K562 (cell line): ENCODE measurements around the gene SAT2. TPM values are rescaled to one million over a fixed set of nuclear protein-coding genes. Genes with fewer than 3 reads are reported as not detected.

Experiments used
- ARHGAP35 ChIP-seq: fragments of 450-650 bp; IDR thresholded peaks from 2 replicates; pipeline ENCODE4 v1.6.1; 2018; ENCODE audit not compliant: partially characterized antibody
- ARID2 ChIP-seq: fragments of 450-650 bp; IDR thresholded peaks from 2 replicates; pipeline ENCODE4 v1.6.1; 2017; ENCODE audit warnings: antibody characterized with exemption, mild to moderate bottlenecking
- ASH1L ChIP-seq: fragments of 450-650 bp; IDR thresholded peaks from 2 replicates; pipeline ENCODE4 v1.6.1; 2018; ENCODE audit warnings: borderline replicate concordance, mild to moderate bottlenecking, low read depth; ENCODE audit not compliant: partially characterized antibody
- BRCA1 ChIP-seq, 2 experiments: fragments of 450-650 bp in 1 of 2; sonication (generic) in 1 of 2; formaldehyde crosslinking in 1 of 2; IDR thresholded peaks; 2 replicates each; pipeline versions ENCODE4 v1.5.0 to v1.6.1; 2017 to 2020; ENCODE audit warnings: mild to moderate bottlenecking in 1 of 2, missing genetic modification reagents in 1 of 2
- CBFB ChIP-seq: sonication (generic); formaldehyde crosslinking; IDR thresholded peaks from 2 replicates; pipeline ENCODE4 v1.4.0; 2020; ENCODE audit warnings: mild to moderate bottlenecking, missing genetic modification reagents
- CEBPG ChIP-seq, 3 experiments: fragments of 200-800 bp in 1 of 3; sonication (Bioruptor generic) in 1 of 3; sonication (generic) in 1 of 3; formaldehyde crosslinking in 1 of 3; IDR thresholded peaks in 2 of 3; conservative IDR thresholded peaks in 1 of 3; 2 replicates each; pipeline versions ENCODE4 v1.6.1 to v1.8.0; 2016 to 2022; ENCODE audit warnings: missing compliant biosample characterization in 2 of 3, missing genetic modification characterization in 2 of 3, mild to moderate bottlenecking in 1 of 3, missing genetic modification reagents in 1 of 3
- CHD4 ChIP-seq: fragments of 200-600 bp; sonication (generic); IDR thresholded peaks from 3 replicates; pipeline ENCODE4 v1.6.1; 2012; ENCODE audit warnings: low read depth, mild to moderate bottlenecking, mixed read lengths, low read length, inconsistent platforms; ENCODE audit not compliant: insufficient read depth, insufficient replicate concordance, poor library complexity, severe bottlenecking
- CTBP1 ChIP-seq: fragments of 450-650 bp; IDR thresholded peaks from 2 replicates; pipeline ENCODE4 v1.6.1; 2016; ENCODE audit warnings: borderline replicate concordance
- CTCF ChIP-seq, 3 experiments: IDR thresholded peaks in 2 of 3; conservative IDR thresholded peaks in 1 of 3; 2 replicates each; pipeline ENCODE4 v1.5.1; 2011 to 2012; ENCODE audit warnings: low read length in 3 of 3, mild to moderate bottlenecking in 3 of 3, control low read depth in 2 of 3, improper control_type of control experiment in 1 of 3, inconsistent platforms in 1 of 3, low read depth in 1 of 3, mixed read lengths in 1 of 3, moderate library complexity in 1 of 3; ENCODE audit not compliant: insufficient read depth in 2 of 3
- ELF2 ChIP-seq: fragments of 250-450 bp; sonication (Bioruptor Pico); IDR thresholded peaks from 2 replicates; pipeline ENCODE4 v1.5.0; 2021; ENCODE audit warnings: mild to moderate bottlenecking
- MYNN ChIP-seq, 2 experiments: sonication (generic); formaldehyde crosslinking in 1 of 2; IDR thresholded peaks; 2 replicates each; pipeline versions ENCODE4 v1.5.0 to v1.6.1; 2016 to 2020; ENCODE audit warnings: antibody characterized with exemption in 1 of 2, missing genetic modification reagents in 1 of 2
- NR2C2 ChIP-seq, 2 experiments: fragments of 200-800 bp in 1 of 2; sonication (Bioruptor generic) in 1 of 2; sonication (generic) in 1 of 2; formaldehyde crosslinking in 1 of 2; IDR thresholded peaks; 2 replicates each; pipeline versions ENCODE4 v1.6.1 to v1.8.0; 2016 to 2022; ENCODE audit warnings: mild to moderate bottlenecking in 1 of 2, missing compliant biosample characterization in 1 of 2, missing genetic modification characterization in 1 of 2, missing genetic modification reagents in 1 of 2
- POLR2AphosphoS2 ChIP-seq: IDR thresholded peaks from 2 replicates; pipeline ENCODE4 v1.6.1; 2012; ENCODE audit warnings: low read length, improper control_type of control experiment
- PRPF4 ChIP-seq: fragments of 200-400 bp; formaldehyde crosslinking; IDR thresholded peaks from one replicate; pipeline ENCODE4 v1.6.1; 2017; ENCODE audit warnings: low read length, low read depth, mild to moderate bottlenecking; ENCODE audit not compliant: insufficient read depth, poor library complexity, severe bottlenecking
- RBM22 ChIP-seq: fragments of 200-400 bp; formaldehyde crosslinking; IDR thresholded peaks from 2 replicates; pipeline ENCODE4 v1.6.1; 2018; ENCODE audit warnings: low read length, low read depth; ENCODE audit not compliant: poor library complexity, severe bottlenecking
- SIX5 ChIP-seq, 2 experiments: IDR thresholded peaks; 2 replicates each; pipeline ENCODE4 v1.6.1; 2011; ENCODE audit warnings: low read length in 2 of 2, borderline replicate concordance in 1 of 2, low read depth in 1 of 2, mild to moderate bottlenecking in 1 of 2, moderate library complexity in 1 of 2; ENCODE audit not compliant: insufficient read depth in 1 of 2
- STAG1 ChIP-seq: sonication (generic); formaldehyde crosslinking; IDR thresholded peaks from 2 replicates; pipeline ENCODE4 v1.5.0; 2020; ENCODE audit warnings: missing genetic modification reagents, borderline replicate concordance
- ZBTB26 ChIP-seq: fragments of 450-650 bp; formaldehyde crosslinking; IDR thresholded peaks from 2 replicates; pipeline ENCODE4 v1.4.0; 2022; ENCODE audit warnings: missing genetic modification characterization
- ZKSCAN8 ChIP-seq: fragments of 200-800 bp; sonication (Bioruptor generic); IDR thresholded peaks from 2 replicates; pipeline ENCODE4 v1.6.1; 2016; ENCODE audit warnings: missing genetic modification characterization, missing compliant biosample characterization
- ZNF263 ChIP-seq: sonication (generic); formaldehyde crosslinking; IDR thresholded peaks from 2 replicates; pipeline ENCODE4 v1.8.0; 2022; ENCODE audit warnings: mild to moderate bottlenecking, missing genetic modification reagents, borderline replicate concordance
- ZNF408 ChIP-seq: fragments of 250-450 bp; sonication (Bioruptor Pico); IDR thresholded peaks from 2 replicates; pipeline ENCODE4 v1.4.0; 2020; ENCODE audit warnings: low read depth, mild to moderate bottlenecking, moderate library complexity
- ZNF583 ChIP-seq: fragments of 250-450 bp; sonication (Bioruptor Pico); IDR thresholded peaks from 2 replicates; pipeline ENCODE4 v1.4.0; 2020
- ZNF696 ChIP-seq: fragments of 250-450 bp; sonication (Bioruptor Pico); conservative IDR thresholded peaks from 2 replicates; pipeline ENCODE4 v1.4.0; 2020; ENCODE audit warnings: mild to moderate bottlenecking, moderate library complexity
- ZZZ3 ChIP-seq: fragments of 450-650 bp; IDR thresholded peaks from 2 replicates; pipeline ENCODE4 v1.6.1; 2016; ENCODE audit warnings: antibody characterized with exemption, mild to moderate bottlenecking, moderate library complexity
- polyA plus RNA-seq, 8 experiments: library from polyadenylated mRNA; depleted of rRNA in 4 of 8; stranded (reverse) in 5 of 8; unstranded in 3 of 8; fragments of >200 nt; fragmentation: Nextera tagmentation in 2 of 8; fragmentation: Illumina TruSeq in 1 of 8; extraction: Ambion mirVana in 2 of 8; extraction: Trizol in 1 of 8; gene quantifications; 2 replicates each; pipeline versions ENCODE4 v1.2.1 to v1.2.3, GENCODE V29; 2011 to 2014; ENCODE audit warnings: inconsistent platforms in 1 of 8, missing spikeins in 1 of 8
- total RNA-seq, 7 experiments: library from RNA; depleted of rRNA in 6 of 7; stranded (reverse); fragments of >200 nt in 6 of 7; fragmentation: Illumina TruSeq in 2 of 7; extraction: Trizol in 2 of 7; gene quantifications; 2 replicates each; pipeline versions ENCODE4 v1.2.1 to v1.2.3, GENCODE V29; 2011 to 2021; ENCODE audit warnings: low replicate concordance in 1 of 7

The SAT2 gene
- total and polyA plus RNA-seq, 9 of the 15 experiments (the other 6 are each of a cell fraction or from before 2014, with no cell fraction given) = 2.0 to 8.0 (median 5.3) TPM

- no peak for TF ChIP-seq NR2C2 (CRISPR knock-in tag; IDR thresholded peaks at IDR 0.05)
- TF ChIP-seq NR2C2 (tag; IDR thresholded peaks at IDR 0.05) = 0 out of 2 replicates have a peak, but pooled peaks have one; percentile 26
- TF ChIP-seq SIX5 (IDR thresholded peaks at IDR 0.05; ENCODE audit: borderline replicate concordance in 1 of 2, insufficient read depth in 1 of 2, low read depth in 1 of 2, low read length in 2 of 2) = no peak
- TF ChIP-seq BRCA1 (IDR thresholded peaks at IDR 0.05) = no peak
- no peak for TF ChIP-seq BRCA1 (CRISPR knock-in tag; IDR thresholded peaks at IDR 0.05)
- TF ChIP-seq CBFB (CRISPR knock-in tag) = no peak
- TF ChIP-seq ZNF263 (CRISPR knock-in tag) = no peak
- 0 out of 2 replicates have a peak, but pooled peaks have one; percentile 33 for TF ChIP-seq ZNF583 (CRISPR knock-in tag)
- TF ChIP-seq POLR2AphosphoS2 = no peak
- no peak for TF ChIP-seq ASH1L
- TF ChIP-seq CTBP1 = peak; percentile 39; the same call in 1 of the 2 replicates
- TF ChIP-seq RBM22 = no peak
- no peak for TF ChIP-seq ZZZ3
- no peak for TF ChIP-seq CHD4
- TF ChIP-seq ARID2 = no peak
- no peak for TF ChIP-seq ZNF696 (CRISPR knock-in tag)
- TF ChIP-seq MYNN (IDR thresholded peaks at IDR 0.05) = no peak
- no peak for TF ChIP-seq MYNN (CRISPR knock-in tag; IDR thresholded peaks at IDR 0.05)
- no peak for TF ChIP-seq ELF2
- no peak for TF ChIP-seq ZBTB26
- TF ChIP-seq PRPF4 = no peak
- TF ChIP-seq ARHGAP35 = no peak
- TF ChIP-seq ZNF408 (CRISPR knock-in tag) = no peak
- TF ChIP-seq CEBPG (CRISPR knock-in tag; IDR thresholded peaks at IDR 0.05) = no peak
- TF ChIP-seq CEBPG (tag; conservative IDR thresholded peaks at IDR 0.05 in 1 of 2, IDR thresholded peaks at IDR 0.05 in 1 of 2) = no peak
- no peak for TF ChIP-seq ZKSCAN8 (CRISPR knock-in tag)
- TF ChIP-seq STAG1 = no peak
- peak; percentile 66 to 72 (median 68) for TF ChIP-seq CTCF (IDR thresholded peaks at IDR 0.05 in 2 of 3, conservative IDR thresholded peaks at IDR 0.05 in 1 of 3; ENCODE audit: insufficient read depth in 2 of 3, low read depth in 1 of 3, low read length in 3 of 3)
Observed at GRCh38 chr17:7586673-7587419, 40.8 kb downstream of the SAT2 start (continued).
